RWPE1 (cell line): ENCODE data around the gene RPL13A.
A peak's percentile ranks its signal among the peaks of the same experiment; 100 is the strongest.

Experiments used
- CTCF ChIA-PET: fragments of 350-600 bp; sonication (Branson Sonifier 250); formaldehyde crosslinking; extraction: SDS; loops from one replicate; lab custom pipeline; 2021; lab: Yijun Ruan, JAX
- POLR2A ChIA-PET: fragments of 400-600 bp; formaldehyde crosslinking; extraction: SDS; loops from one replicate; lab custom pipeline; 2020; ENCODE audit warnings: antibody characterized with exemption; ENCODE audit not compliant: low non-redundant PET; lab: Yijun Ruan, JAX
- DNase-seq: peaks from one replicate; pipeline ENCODE4 v3.0.0; 2012; ENCODE audit warnings: low spot score
- H3K27ac ChIP-seq: fragments of 450-650 bp; 2 replicates; pipeline ENCODE4 v1.5.1; 2017
- CTCF ChIP-seq: fragments of 450-650 bp; conservative IDR thresholded peaks from 2 replicates; pipeline ENCODE4 v1.5.1; 2017; ENCODE audit warnings: low read depth, mild to moderate bottlenecking

The RPL13A gene

DNA sequence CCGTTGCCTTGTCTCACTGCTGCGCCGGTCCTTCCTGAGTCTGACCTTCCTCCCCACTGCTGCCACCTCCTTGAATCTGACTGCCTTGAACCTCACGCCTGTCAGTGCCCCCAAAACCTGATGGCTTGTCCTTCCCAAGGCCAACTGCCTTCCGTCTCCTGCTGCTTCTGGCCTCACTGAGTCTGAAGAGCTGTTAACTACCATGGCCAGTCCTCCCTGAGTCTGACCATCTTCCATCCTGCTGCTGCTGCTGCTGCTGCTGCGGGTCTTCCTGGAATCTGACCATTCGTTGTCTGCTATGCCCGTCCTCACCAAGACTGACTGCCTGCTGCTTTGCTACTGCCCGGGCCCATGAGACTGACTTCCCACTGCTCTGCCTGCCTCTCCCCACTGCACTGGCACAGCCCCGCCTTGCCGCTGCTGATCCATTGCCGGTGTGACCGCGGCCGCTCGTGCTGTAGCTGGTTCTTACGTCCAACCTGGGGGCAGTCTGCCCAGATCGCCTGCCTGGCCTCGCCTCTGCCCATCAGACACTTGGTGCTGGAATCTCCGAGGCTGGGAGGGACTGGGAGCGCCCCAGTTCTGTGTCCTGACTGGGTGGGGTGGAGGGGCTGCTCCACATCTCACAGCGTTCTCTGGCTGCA is 37.5 kb downstream of the RPL13A start:
- DNase-seq, result no peak
- POLR2A ChIA-PET, result no interaction called here
- CTCF ChIA-PET, result interaction anchor here (0.6 kb wide), 2 partner anchors 19 to 41 kb away, joined by 3 to 4 read pairs; no protein-coding TSS in a partner anchor
- no peak for TF ChIP-seq CTCF
- H3K27ac ChIP-seq, result no peak overlapping the region

- H3K27ac ChIP-seq, result no peak overlapping the region
- no peak for TF ChIP-seq CTCF
- DNase-seq, result no peak
- POLR2A ChIA-PET, result no interaction called here
- CTCF ChIA-PET, result no interaction called here
These were observed 40.9 kb downstream of the RPL13A start for GRCh38 chr19:49528211-49528771.

GRCh38 chr19:49530708-49531107 is 43.3 kb downstream of the RPL13A start:
- TF ChIP-seq CTCF, result no peak
- POLR2A ChIA-PET, result no interaction called here
- CTCF ChIA-PET, result interaction anchor here (1.3 kb wide), 1 partner anchor 16 kb away, joined by 8 read pairs; no protein-coding TSS in a partner anchor
- no peak for DNase-seq
- H3K27ac ChIP-seq, result no peak overlapping the region

- TF ChIP-seq CTCF, result peak; percentile 46
- H3K27ac ChIP-seq, result peak overlapping the region; percentile 4; the same call in 1 of the 2 replicates
- DNase-seq, result peak; percentile 73
- CTCF ChIA-PET, result interaction anchor here (0.8 to 2.9 kb wide), 6 partner anchors 13 to 37 kb away, joined by 3 to 10 read pairs (median 4); no protein-coding TSS in a partner anchor
- POLR2A ChIA-PET, result no interaction called here
These were observed 46.4 kb downstream of the RPL13A start for GRCh38 chr19:49533551-49534488.

DNA sequence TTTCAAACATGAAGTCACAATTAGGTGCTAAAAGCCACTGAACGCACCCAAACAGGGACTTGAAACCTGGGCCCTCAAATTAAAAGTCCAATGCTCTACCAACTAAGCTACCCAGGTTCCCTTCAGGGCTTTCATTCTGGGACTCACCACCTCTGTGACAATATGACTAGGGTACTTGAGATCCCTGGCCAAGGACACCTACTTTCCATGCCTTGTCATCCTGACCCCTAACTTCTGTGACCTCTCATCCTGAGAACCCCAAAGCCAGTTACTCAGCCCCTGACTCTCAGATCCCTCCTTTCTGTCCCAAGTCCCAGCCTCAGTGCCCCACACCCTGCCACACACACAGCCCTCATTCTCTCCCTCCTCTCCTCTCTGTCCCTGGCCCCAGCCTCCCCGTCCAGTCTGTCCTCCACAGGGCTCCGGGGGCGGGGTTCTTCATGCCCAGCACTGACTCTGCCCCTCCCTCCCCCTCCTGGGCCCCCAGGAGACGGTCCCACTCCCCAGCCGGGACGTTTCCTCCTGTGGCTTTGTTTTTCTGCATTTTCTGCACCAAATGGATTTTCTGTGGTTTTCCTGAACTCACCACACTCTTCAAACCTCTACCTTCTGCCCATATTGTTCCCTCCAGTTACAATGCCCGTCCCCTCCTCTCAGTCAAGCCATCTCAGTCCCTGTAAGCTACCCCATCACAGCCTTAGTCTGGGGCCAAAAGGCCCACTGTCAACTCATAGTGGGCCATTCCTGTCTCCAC is 47.4 kb downstream of the RPL13A start:
- DNase-seq, result no peak
- TF ChIP-seq CTCF, result no peak
- ChIA-PET POLR2A (interaction anchor here (0.5 kb wide), 1 partner anchor 16 kb away, joined by 5 read pairs; no protein-coding TSS in a partner anchor), CTCF (interaction anchor here (0.6 to 2.9 kb wide), 7 partner anchors 12 to 82 kb away, joined by 3 to 10 read pairs (median 3); no protein-coding TSS in a partner anchor)
- no peak overlapping the region for H3K27ac ChIP-seq
